Renal cortex interstitium (tissue), 11 donors: ENCODE data around the gene NRP2. TPM values are rescaled to one million over a fixed set of nuclear protein-coding genes. Genes with fewer than 3 reads are reported as not detected.

ENCODE experiments used
- DNase-seq, 11 donors: peaks; one replicate each; pipeline ENCODE4 v3.0.0-alpha.2; 2013; ENCODE audit warnings: low read depth in 9 of 11, low spot score in 4 of 11; ENCODE audit errors: extremely low read depth in 1 of 11
- polyA plus RNA-seq, 3 donors: library from polyadenylated mRNA; unstranded; fragments of 120-200 nt; gene quantifications; one replicate each; pipeline ENCODE4 v1.2.1, GENCODE V29; 2013; ENCODE audit not compliant: insufficient read length in 3 of 3

The NRP2 gene
- polyA plus RNA-seq, 3 donors: 53.4 to 69.1 (median 65.5) TPM

DNA sequence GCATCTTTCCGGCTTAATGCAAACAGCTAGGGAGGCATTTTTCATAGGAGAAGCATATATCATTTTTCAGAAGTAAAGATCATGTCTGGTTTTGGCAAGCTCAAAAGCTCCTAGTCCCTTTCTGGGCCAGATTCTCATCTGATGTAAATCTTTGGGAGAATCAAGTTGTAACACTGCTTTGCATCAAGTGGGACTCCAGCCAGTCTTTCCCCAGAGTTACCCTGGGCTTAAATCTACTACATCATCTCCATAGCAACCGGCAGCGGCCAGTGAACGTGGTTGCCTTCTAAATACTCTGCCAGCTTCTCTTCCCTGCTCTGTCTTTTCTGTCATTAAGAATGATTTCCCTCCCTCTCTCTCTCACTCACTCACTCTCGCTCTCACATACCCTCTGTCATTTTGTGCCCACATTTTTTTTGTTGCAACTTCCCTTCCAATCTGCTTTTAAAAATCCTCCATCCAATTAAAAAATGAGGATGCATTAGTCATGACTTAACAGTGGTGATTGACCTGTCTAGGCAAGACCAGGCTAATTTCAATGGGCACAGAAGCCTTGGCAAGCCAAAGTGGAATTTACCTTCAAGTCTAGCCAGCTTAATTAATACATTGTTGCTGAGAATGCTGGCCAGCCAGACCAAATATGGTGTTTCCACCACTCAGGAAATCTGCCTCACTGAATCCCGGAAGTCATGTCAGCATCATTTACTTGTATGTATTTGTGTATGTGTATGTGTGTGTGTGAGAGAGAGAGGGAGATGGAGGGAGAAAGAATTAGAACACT, 93.0 kb downstream of the NRP2 start:
- DNase-seq: no peak

- no peak for DNase-seq
Observed at GRCh38 chr2:205776139-205776538, 93.8 kb downstream of the NRP2 start.

GRCh38 chr2:205776720-205777119, 94.4 kb downstream of the NRP2 start:
- no peak for DNase-seq

DNA sequence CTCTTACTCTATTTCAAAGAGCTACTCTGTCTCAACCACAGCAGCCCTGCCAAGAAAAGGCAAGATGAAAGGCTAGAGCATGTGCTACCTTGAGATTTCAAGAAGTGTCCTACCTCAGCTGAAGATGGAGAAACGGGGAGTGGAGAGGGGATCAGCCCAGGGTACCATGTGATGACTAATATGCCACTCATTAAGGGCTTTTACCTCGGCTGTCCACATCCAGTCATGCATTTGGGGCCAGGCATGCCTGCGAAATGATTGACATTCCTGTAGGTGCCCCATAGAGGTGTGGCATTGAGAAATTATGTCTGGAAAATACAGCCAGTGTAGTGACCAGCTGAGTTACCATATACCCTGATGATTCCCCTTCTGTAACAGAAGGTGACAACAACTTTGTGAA, 96.1 kb downstream of the NRP2 start:
- no peak for DNase-seq

DNA sequence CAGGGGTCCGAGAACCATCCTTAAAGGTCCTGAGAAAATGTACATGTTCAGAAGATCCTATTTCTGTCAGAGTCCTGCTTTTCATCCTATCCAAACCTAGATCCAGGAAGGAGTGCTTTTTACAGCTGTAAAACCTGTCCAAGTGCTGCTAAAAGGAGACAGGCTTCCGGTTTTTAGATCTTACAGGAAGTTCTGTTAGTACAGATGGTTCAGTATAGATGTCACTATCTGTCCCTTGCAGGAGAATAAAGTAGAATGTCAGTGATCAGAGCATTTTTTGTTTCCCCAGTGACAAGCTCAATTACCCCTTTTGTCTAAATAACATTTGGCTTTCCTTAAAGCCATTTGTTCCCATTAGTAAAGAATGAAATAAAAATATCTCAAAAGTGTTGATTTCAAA, 98.3 kb downstream of the NRP2 start:
- DNase-seq: no peak

GRCh38 chr2:205781244-205781931, 99.1 kb downstream of the NRP2 start:
- no peak for DNase-seq

DNA sequence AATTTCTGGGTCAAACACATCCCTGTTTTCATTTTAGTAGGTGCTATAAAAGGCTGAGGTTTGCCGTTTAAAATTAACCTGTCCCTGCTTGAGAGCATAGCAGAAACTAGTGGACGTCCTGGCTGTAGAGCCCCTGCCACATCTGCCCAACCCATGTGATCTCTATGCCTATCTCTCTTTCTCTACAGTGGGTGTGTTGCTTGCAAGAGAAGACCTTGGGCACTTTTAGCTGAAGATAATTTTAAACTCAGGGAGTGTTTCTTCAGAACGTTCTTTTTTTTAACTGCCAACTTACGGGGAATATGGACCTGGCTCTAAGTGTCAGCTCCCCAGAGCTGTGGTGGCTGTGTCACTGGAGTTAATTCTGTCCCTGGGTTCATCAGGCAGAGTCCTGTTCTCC, 100.6 kb downstream of the NRP2 start:
- no peak for DNase-seq

- DNase-seq: no peak
Observed at GRCh38 chr2:205783872-205784499, 101.7 kb downstream of the NRP2 start.

- DNase-seq: no peak
Observed at GRCh38 chr2:205785507-205786260, 103.4 kb downstream of the NRP2 start.

DNA sequence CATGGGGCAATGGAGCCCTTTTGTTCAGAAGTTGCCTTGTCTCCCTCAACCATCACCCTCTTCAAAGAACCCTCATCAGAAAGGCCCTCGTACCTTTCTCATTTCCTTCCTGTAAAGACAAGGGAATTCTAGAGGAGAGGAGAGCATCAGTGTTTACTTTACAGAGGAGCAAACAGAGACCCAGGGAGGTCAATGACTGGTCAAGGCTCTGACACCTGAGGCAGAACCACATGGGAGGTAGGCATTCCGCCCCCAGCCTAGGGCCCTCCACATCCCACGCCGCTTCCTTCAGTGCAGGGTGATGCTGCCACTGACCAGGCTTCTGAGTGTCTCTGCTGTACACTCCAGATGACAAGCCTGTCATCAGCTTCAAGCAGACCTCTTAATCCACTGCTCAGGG, 104.7 kb downstream of the NRP2 start:
- no peak for DNase-seq

DNA sequence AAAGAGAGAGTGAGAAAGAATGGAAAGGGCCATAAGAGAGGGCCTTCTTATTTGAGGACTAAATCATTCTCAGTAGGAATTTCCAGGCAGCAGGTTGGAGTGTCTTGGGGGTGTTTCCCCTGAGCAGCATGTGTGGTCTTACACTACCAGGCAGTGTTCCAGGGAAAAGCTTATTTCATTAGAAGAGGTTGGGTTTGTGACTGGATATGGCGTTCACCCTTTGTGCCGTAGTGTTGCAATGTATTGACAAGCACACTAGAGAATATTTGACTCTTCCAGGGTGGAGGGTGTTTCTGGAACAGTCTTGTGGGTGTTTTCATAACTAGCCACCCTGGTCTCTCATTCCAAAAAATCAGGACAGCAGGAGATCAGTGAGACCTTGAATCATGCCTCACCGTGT, 105.5 kb downstream of the NRP2 start:
- DNase-seq: no peak

DNA sequence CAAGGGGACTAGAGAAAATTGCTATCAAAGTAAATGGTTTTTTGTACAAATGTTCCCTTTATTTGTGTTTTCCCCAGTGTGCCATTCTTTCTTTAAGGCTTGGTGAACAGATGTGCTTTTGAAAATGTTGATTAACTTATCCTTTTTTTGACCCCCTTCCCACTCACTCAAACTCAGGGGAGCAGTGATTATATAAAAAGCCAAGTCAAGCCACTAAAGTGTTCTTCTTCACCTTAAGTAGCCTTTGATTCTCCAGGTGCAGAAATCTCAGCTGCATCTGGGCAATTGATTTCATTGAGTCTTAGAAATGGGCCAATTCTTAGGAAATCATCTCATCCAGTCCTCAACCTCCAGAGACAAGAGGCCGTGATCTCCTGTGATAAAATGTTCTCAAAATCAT, 107.6 kb downstream of the NRP2 start:
- DNase-seq: no peak

- DNase-seq: no peak
Observed at GRCh38 chr2:205792908-205793307, 110.6 kb downstream of the NRP2 start.

DNA sequence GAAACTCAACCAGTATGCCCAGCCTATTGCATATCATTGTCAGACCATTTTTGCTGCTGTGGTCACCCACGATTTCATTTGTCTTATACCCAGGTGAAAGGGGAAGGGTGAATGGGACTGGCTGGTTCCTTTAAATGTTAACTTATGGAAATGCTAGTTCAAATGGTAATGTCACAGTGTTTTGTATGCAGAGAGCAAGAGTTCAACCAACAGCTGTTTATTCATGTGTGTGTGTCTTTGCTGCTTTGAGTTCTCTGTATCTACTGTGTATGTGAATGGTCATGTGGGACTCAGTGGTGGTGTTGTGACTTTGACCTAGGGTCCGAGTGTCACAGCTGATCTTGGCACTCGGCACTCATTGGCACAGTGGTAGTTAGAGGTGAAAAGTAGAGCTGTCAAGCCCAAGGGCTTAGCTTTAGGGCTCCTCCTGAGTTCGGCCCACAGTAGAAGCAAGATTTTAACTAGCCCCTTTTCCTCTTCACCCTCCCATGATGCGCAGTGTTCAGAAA, 114.6 kb downstream of the NRP2 start:
- DNase-seq: no peak

- DNase-seq: no peak
Observed at GRCh38 chr2:205797866-205798265, 115.6 kb downstream of the NRP2 start.

DNA sequence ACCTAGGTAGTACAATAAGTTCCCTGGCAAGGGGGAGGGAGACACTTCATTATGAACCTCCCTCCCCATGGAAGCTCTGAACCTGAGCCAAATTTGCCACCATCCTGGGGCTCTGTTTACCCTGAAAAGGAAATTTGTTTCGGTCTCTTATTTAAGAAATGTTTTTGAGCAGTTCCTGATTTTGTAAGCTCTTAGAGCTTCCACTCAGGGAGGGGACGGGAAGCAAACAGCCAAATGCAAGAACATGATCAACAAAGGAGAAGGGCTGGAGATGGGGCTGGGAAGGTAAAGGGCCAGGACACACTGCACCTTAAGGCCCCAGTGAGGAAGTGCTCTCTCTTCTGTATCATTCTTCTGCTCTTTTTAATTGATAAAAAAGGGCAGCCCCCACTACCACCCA, 117.9 kb downstream of the NRP2 start:
- DNase-seq: no peak

DNA sequence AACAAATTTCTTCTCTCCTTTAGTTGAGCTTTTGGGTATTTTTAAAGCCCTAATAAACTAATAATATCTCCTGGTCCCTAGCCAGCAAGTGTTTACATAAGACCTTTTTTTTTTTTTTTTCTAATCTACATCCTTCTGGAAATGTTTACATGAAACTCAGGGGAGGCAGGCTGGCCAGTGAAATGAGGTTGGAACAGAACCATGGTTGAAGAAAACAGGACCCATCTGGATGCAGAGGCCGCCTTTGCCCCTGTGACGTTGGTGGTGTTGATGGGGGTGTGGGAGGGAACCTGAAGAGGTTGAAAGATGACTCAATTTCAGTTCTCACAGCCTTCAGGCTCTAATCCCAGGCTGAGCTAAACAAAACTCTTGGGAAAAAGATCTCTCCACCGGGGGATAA, 118.5 kb downstream of the NRP2 start:
- DNase-seq: peak in 5 of 11 donors; percentile 35 to 47 (median 42)

- no peak for DNase-seq
Observed at GRCh38 chr2:205802065-205802464, 119.8 kb downstream of the NRP2 start.

DNA sequence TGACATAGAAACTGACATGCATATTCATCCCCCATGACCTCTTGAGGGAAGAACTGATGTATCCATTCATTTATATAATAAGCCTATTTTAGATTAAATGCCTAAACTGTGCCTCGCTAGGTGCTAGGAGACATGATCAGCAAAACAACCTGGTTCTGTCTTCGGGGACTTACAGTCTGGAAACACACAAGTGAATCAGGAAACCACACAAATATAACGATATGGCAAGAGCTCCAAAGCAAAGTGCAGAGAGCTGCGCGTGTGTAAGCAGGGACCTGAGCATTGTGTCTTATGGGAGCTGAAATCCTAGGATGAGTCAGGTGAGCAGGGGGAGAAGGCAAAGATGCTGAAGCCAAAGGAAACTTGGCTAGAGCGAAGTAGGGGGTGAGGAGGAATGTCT, 120.6 kb downstream of the NRP2 start:
- no peak for DNase-seq
